ENCODE measurements around the gene MSL3B.

MSL3B gene

DNA sequence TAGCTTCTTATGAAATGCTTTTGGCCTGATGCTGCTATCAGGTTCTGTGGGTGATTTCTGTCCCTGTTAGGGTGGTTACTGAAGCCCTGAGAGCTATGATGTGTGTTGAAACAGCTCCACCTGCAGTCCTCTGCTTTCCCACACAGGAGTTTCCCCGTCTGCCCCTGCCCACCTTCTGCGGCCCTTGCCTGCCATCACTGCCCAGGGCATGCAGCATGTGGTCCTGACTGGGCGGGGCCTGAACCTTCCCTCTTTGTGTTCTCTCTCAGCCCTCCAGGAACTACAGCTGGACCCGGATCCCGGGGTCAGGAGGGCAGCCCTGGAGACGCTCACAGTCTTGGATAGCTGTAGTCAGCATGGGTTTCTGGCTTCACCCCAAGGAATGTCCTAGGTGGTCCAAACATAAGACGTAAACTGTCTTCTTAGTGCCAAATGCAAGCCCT lies 35.3 kb downstream of the MSL3B start:
- no peak for DNase-seq (ENCODE audit: low read depth in 2 of 2)

DNA sequence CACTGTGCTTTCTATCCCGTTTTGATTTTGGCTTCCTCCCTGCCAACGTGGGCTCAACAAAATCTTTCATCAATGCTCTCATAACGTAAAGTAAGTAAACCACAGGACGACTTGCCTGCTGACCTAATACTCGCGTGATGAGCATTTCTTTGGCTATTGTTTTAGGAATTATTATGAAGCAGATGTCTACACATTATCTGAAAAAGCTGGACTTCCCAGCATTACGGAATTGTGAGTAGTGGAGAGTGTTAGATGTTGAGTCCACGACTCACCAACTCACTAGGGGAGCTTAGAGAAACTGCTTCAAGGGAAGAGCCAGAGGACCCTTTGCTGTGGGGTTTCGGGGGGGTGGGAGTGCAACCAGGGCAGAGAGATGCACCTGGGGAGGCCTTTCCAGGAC lies 35.8 kb downstream of the MSL3B start:
- DNase-seq (ENCODE audit: low read depth in 2 of 2): no peak

DNA sequence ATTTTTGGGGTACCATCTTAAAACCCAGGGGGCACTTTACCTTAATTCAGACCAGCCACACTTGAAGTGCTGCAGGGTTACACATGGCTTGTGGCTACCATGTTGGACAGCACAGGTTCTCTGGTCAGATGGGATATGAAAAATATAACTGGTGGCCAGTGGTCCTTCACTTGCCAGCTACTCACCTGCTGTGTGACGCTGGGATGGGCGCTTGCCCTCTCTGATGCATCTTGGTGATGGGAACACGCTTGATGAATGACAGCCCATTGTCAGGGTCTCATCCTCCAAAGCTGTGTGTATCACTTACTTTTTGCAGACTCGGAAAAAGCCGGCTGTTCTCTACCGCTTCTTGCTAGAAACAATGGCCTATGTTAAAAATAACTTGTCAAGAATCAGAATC lies 36.3 kb downstream of the MSL3B start:
- DNase-seq (ENCODE audit: low read depth in 2 of 2): no peak

DNA sequence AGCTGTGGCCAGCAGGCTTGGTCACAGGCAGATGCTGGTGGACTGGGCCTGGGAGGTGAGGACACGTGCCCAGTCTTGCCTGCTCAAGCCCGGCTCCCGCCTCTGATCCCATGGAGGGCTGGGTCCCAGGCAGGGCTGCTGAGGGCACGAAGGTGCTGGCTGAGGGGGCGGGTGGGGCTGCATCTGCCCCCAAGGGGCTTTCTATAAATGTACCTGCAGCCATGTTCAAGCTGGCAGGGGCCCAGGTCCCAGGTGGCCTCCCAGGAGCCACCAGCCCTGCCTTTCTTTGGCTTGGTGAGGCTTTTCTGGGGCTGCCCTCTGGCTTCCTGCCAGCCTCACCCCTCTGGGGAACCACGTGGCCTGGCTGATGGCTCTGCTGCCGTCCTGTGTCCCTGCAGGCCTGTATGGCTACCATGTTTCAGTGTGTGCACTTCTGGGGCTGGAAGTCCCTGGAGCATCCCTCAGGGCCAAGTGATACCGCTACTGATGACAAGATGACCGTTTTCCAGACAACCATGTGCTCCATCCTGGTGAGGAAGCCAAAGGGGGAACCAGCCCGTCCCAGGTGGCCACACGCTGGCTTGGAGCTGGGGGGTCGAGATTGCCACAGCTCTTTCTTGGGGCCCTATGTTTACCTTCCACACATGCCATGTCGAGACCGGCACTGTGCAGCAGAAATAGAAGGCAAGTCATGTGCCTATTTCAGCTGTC lies 37.0 kb downstream of the MSL3B start:
- no peak for DNase-seq (ENCODE audit: low read depth in 2 of 2)

DNA sequence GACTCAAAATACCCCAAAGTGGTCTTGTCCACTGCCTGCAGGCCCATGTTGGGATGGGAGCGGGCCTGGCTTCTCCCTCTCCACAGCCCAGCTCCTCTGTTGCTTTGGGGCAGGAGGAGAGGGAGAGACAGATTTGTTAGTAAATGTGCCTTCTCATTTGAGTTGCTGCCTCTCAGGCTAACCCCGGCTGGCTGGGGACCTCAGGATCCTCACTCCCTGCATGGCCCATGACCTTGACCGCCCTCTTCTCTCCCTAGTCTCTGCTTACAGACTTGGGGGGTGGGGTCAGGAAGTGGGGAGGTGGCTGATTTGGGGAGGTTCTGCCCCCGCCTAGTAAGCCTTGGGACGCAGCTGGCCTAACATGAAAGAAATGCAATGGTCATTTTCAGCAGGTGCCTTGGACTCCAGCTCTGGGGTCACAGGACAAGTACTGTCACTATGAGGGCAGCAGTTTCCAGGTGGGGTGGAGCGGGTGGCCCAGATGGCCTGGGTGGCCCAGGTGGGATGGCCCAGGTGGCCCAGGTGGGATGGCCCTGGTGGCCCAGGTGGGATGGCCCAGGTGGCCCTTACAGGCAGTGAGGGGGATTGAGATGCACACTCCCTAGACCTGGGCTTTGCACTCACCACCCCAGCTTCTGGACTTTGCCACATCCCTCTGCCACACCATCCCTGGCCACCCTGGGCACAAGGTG lies 37.9 kb downstream of the MSL3B start:
- no peak for DNase-seq (ENCODE audit: low read depth in 2 of 2)

DNA sequence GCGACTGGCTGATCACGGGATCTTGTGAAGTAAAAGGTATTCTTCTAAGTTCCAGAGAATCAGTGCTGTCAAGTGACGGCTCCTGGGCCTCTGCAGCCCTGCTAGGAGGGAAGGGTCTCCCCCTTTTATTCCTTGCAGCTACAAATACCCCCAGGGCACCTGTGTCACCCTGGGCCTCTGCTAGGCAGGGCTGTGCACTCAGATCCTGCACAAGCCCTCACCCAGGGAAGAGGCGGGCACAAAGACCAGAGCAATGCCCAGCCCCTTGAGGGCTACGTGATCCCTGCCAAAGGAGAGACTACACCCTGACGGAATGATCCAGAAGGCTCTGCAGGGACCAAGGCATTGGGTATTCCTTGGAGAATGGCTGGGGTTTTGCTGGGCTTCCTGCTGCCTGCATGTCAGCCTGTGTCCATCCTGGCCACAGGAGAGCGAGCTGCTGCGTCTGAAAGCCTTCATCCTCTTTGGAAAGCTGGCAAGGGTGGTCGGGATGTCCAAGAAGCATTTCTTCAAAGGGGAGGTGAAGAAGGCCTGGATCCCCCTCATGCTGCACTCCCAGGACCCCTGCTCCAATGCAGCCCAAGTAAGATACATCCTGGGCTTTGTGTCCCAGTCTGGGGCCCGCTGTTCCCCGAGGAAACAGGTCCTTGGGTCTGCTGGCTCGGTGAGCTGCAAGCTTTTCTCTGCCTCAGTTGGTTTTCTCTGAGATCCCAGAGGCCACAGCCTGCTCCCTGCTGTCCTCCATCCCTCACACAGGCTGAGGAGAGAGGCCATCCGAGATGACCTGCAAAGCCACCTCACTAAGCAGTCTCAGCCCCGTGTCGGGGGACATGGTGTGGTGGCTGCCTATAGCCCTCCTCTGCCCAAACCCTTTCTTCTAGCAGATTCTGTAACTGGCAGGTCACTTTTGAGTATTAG lies 38.7 kb downstream of the MSL3B start:
- DNase-seq (ENCODE audit: low read depth in 2 of 2): no peak

DNA sequence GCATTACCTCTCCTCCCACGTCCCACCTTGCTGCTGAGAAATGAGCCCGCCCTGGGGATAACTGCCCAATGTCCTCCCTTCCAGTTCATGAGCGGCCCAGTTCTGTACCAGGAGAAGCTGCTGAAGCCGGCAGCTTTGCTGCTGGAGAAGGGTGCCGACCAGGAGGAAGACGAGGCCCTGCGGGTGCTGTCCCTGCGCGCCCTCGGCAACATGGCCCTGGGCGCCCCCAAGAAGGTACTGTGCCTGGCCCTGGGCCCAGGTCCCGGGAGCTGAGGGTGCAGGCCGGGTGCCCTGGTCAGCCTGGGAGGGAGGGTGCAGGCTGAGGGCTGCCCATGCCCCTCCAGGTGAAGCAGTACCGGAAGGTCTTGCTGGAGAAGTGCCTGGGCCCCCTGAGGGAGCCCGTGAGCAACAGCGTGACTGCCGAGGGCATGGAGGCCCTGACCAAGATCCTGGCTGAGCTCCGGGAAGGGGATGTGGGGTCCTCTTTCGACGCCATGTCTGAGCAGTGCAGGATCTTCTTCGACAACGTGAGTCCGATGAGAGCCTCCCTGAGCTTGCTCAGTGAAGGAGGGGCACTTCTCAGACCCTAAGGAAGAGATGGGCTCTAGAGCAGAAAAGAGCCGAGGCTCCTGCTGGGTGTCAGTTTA lies 39.5 kb downstream of the MSL3B start:
- no peak for DNase-seq (ENCODE audit: low read depth in 2 of 2)

DNA sequence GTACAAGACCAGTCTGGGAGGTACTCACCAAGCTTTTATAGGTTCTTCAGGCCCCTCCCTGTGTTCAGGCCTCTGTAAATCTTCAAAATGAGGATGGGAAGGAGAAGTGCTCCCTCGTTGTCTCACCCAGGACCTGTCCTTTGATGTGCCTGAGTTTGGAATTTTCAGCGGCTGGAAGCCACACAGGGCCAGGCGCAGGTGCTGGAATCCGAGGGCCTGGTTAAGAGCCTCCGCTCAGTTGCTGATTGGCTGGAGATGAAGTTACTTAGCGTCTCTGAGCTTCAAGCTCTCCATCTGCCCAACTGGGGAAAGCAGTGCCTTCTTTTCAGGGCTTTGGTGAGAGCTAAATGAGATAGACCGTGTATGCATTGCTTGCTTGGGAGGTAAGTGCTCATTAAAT lies 43.8 kb downstream of the MSL3B start:
- DNase-seq (ENCODE audit: low read depth in 2 of 2): no peak

DNA sequence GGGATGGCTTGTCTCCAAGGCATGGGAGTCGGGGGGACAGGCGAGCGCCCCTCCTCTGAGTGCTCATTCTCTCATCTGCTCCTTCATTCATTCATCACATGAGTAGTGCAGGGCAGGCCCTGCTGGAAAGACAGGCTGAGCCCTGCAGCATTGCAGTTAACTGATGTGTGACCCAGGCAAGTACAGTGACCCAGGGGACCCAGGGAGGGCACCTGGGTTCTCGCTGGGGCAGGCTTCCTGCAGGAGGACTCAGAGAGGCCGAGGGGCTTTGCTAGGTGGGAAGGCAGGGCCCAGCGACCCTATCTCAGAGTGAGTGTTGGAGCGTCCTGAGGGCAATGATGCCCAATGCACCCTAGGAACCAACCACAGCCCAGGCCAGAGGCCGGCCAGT lies 44.5 kb downstream of the MSL3B start:
- no peak for DNase-seq (ENCODE audit: low read depth in 2 of 2)

DNA sequence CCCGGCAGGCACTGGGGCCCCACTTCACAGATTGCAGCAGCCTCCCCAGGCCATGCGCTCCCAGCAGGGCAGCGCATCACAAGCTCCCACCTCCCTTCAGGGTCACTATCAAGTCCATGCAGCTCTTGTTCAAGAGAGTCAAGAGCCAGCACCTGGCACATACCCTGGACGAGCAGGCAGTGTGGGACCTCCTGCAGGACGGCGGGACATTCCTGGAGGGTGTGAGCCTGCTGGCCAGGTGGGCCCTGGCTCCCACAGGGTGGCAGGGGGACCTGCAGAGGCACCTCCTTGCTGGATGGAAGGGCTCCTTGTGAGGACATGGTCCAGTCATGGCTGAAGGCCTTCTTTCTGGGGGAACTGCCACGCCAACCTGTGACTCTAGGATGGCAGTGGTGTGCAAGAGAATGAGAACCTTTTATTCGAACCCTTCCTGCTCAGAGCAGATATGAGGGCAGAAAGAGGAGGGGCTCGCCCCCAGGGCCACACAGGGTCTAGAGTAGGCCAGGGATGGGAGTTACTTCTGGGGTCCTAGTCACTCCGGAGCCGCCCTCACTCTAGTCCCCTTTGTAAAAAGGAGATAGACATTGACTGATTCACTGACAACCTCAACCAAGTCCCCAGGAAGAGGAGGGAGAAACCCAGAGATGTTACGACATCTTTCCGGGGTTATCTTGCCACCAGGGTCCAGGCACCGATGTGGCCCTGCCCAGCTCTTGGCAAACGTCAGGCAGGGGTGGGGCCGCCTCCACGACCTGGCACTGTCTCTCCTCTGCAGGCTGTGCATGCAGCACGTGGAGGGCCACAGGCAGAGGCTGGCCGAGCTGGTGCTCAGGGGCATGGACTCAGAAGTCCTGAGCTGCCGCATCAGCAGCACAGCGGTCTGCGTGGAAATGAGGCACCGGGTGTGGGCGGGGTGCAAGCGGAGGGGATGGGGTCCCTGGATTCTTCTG lies 45.1 kb downstream of the MSL3B start:
- DNase-seq (ENCODE audit: low read depth in 2 of 2): no peak

DNA sequence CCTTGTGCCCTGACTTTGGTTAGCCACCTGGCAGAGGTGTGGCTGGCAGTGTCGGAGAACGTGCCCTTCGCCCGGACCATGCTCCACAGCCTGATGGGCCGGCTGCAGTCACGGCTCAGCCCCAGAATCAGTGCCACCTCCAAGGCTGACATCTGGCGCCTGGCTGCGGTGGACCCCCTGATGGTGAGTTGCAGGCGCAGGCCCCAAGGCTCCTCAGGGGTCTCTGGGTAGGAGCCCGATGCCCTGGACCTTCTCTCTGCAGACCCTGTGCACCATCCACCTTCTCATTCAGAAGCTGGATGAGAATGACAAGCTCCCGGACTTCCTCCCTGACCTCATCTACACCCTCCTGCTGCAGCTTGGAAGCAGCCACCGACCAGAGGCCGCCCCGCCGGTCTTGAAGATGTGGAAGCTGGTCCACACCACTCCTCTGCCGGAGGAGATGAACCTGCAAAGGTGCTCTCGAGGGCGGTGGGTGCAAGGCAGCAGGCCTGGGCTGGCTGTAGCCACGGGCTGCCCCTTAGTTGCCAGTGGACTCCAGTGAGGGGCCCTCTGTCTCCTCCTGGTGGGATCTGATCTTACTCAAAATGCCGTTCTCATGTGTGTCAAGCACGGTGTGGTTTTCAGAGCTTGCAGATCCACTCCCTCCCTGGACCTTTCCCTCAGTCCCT lies 46.0 kb downstream of the MSL3B start:
- no peak for DNase-seq (ENCODE audit: low read depth in 2 of 2)

DNA sequence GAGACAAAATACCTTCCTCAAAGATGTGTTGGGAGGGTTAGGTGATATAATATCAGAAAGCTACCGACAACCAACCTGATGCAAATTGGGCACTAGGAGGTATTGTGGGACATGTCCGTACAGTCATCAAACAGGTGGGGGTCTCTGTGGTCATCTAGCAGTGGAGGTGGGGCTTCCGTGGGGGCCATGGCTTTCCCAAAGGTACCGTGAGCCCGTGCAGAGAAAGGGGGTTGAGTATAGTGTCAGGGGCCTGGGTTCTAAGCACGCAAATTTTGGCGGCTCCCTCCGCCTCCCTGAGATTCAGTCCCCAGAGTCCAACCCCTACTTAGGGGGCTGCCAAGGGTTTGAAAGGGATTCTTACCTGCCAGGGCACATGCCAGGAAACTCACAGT lies 46.5 kb downstream of the MSL3B start:
- DNase-seq (ENCODE audit: low read depth in 2 of 2): no peak

DNA sequence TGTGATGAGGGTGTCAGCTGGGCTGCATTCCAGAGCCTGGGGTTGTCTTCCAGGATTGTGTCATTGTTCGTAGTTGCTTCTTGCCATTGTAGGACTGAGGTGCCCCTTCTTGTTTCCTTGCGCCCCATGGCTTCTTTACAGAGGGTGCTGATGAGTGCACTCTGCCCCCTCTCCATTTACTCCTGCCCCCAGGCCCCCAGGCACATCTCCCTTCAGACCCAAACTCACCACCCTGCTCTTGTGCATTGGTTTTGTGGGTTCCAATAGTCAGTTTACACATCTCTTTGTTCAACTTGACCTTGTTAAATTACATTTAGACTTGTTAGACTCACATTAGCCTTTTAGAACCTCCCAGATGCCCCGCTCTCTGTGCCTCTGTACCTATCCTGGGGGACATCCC lies 47.0 kb downstream of the MSL3B start:
- DNase-seq (ENCODE audit: low read depth in 2 of 2): no peak

DNA sequence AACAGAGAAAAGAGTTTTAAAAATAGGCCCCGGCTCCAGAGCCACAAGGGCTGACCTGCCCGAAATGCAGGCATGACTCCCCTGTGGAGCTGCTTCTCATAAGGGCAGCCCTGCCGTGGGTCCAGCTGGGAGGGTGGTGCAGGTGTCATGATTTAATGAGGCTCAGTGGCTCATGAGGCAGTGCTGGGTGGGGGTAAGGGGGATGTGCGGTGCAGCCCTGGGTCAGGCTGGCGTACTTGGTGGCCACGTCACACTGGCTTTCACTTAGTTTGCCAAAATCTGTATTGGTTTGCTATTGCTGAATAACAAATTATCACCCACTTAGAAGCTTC lies 47.4 kb downstream of the MSL3B start:
- no peak for DNase-seq (ENCODE audit: low read depth in 2 of 2)

DNA sequence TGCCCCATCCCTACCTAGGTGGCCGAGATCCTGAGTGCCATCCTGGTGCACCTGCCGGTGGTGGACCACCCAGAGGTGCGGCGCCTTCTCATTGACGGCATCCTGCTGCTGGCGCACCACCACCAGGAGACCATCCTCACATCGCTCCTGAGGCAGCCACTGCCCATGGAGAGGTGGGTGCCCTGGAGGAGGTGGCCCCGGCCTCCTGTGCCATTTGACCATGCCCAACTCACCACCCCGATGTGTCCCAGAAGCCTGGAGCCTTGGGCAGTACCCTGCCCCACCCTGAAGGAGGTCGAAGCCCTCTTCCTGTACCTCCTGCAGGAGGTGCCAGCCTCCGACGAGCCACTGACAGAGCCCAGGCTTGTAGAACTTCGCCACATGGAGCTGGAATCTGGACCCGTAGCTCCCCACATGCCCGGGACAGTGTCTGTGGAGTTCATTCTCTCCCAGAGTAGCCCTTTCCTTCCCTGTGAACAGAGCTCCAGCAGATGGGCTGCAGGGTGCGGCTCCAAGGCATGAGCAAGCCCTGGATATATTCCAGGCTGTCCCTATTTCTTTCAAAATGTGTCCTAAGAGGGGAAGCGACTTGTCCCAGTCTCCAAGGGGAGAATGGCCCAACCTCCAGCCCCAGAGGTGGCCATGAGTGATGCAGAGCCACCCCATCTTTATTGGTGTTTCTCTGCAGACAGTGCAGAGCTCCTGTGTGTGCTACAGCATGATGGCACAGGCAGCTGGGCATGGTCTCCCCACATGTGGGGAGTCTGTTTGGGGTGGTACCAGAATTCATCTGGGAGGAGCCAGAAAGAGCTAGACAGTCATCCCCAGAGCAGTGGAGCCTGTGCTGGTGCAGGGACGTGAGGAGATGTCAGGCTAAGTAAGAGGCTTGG lies 48.1 kb downstream of the MSL3B start:
- no peak for DNase-seq (ENCODE audit: low read depth in 2 of 2)

DNA sequence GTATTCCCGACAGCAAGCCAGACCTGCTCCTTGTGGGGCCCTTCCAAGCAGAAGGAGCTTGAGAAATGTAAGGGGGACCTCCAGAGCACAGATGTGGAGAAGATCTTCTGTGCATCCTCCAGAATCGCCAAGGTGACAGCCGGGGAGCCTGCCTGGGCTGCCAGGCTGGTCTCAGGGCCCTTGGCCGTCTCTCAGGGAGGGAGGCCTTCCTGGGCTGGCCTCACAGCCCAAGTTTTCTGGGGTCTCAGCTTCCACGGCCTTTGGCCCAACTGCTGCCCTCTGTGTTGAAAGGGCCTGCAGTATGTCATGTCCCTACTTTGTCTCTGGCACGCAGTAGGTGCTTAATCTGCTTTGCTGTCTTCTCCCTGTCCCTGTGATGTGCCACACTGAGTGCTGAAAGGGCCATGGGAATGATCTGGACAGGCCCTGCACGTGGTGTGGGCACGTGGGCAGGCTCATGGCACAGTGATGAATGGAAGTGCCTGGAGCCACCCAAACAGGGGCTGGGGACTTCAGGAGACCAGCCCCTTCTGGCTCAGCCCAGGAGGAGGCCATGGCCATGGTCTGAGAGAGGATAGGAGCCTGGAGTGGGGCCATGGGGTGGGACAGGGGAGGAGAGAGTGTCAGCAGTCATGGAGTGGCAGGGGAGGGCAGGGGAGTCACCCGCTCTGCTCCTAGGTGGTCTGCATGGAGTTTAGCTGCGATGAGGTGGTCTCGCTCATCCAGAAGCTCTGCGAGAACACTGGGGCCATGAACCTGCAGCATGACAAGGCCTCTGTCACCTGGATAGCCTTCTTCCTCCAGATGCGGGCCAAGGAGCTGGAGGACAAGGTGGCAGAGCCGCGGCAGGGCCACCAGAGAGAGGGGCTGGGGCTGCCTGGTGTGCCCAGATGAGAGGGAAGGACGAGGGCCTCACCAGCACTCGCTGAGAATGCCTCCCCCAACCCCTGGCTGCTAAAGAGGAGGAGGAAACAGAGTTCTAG lies 49.3 kb downstream of the MSL3B start:
- DNase-seq (ENCODE audit: low read depth in 2 of 2): no peak

DNA sequence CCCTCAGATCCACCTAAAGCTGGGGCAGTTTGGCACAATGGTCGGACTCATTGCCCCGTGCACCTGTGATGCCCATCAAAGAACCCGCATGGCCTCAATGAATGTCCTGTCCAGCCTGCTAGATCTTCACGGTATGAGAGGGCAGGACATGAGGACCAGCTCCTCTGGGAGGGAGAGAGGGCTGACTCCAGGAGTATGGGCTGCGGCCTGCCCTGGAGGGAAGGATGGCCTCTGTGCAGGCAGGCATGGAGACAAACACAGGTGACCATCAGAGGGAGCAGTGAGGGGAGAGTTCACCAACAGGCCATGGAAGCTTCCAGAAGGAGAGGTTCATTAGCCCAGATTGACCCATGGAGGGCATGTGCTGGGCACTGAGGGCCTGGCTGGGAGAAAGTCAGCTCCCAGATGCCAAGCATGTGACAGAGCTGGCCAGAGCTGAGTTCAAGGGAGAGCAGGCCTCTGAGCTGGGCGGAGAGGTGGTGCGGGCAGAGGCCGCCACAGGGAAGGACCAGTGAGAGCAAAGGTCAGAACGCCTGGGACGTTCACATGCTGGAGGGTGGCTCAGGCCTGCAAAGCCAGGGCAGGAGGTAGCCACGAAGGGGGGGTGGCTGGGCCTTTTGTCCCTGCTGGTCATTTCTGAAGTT lies 50.1 kb downstream of the MSL3B start:
- no peak for DNase-seq (ENCODE audit: low read depth in 2 of 2)
